SU-DHL-6 (cell line): Measurements from ENCODE around the gene SUPT7L.

Source experiments
- H2AFZ ChIP-seq: fragments of 200-600 bp; sonication (generic); 2 replicates; pipeline ENCODE4 v1.6.1; 2014; ENCODE audit warnings: low read depth, mild to moderate bottlenecking, moderate library complexity, mixed read lengths, antibody characterized with exemption, low read length; ENCODE audit not compliant: severe bottlenecking
- H3F3A ChIP-seq: fragments of 200-600 bp; shearing (Covaris generic); 2 replicates; pipeline ENCODE4 v1.6.0; 2016; ENCODE audit warnings: antibody characterized with exemption, mild to moderate bottlenecking; ENCODE audit not compliant: insufficient read depth
- H3K27ac ChIP-seq: fragments of 200-600 bp; sonication (generic); 2 replicates; pipeline ENCODE4 v1.5.1; 2016; ENCODE audit warnings: low read depth, mild to moderate bottlenecking, low read length, moderate library complexity, mixed read lengths
- H3K27me3 ChIP-seq: fragments of 200-600 bp; sonication (generic), shearing (Covaris generic); 2 replicates; pipeline ENCODE4 v1.6.0; 2014; ENCODE audit warnings: mild to moderate bottlenecking, low read length
- H3K36me3 ChIP-seq: fragments of 200-600 bp; sonication (generic); 2 replicates; pipeline ENCODE4 v1.6.1; 2014; ENCODE audit warnings: mild to moderate bottlenecking, low read length, mixed read lengths
- H3K4me2 ChIP-seq: fragments of 300-600, 200-600 bp; shearing (Covaris generic), sonication (generic); 2 replicates; pipeline ENCODE4 v1.6.0; 2014; ENCODE audit warnings: low read length, low read depth, mild to moderate bottlenecking; ENCODE audit not compliant: poor library complexity, severe bottlenecking
- H3K4me3 ChIP-seq: fragments of 200-600 bp; sonication (generic); 2 replicates; pipeline ENCODE4 v1.5.1; 2014; ENCODE audit warnings: antibody characterized with exemption, low read length, mild to moderate bottlenecking, mixed read lengths; ENCODE audit not compliant: insufficient read depth, poor library complexity, severe bottlenecking
- H3K79me2 ChIP-seq: fragments of 200-600 bp; sonication (generic); 2 replicates; pipeline ENCODE4 v1.6.1; 2014; ENCODE audit warnings: mild to moderate bottlenecking, low read length, moderate library complexity; ENCODE audit not compliant: insufficient read depth
- H3K9ac ChIP-seq: fragments of 200-600 bp; sonication (generic); 2 replicates; pipeline ENCODE4 v1.7.0; 2014; ENCODE audit warnings: mild to moderate bottlenecking, low read length
- H3K9me2 ChIP-seq: fragments of 200-600 bp; sonication (generic); replicated peaks from 2 replicates; pipeline ENCODE4 v1.6.1; 2014; ENCODE audit warnings: low read length; ENCODE audit not compliant: insufficient read depth
- H3K9me3 ChIP-seq: fragments of 200-600 bp; sonication (generic); 2 replicates; pipeline ENCODE4 v1.6.1; 2014; ENCODE audit warnings: low read length, mixed read lengths; ENCODE audit not compliant: insufficient read depth
- H4K20me1 ChIP-seq: fragments of 200-600 bp; sonication (generic); 2 replicates; pipeline ENCODE4 v1.6.1; 2014; ENCODE audit warnings: low read depth, mild to moderate bottlenecking, antibody characterized with exemption, low read length, moderate library complexity, mixed read lengths
- CTCF ChIP-seq: fragments of 200-600 bp; sonication (generic); IDR thresholded peaks from one replicate; pipeline ENCODE4 v1.5.1; 2017; ENCODE audit warnings: antibody characterized with exemption, mild to moderate bottlenecking, low read length, moderate library complexity; ENCODE audit not compliant: insufficient read depth, poor library complexity, severe bottlenecking
- EZH2phosphoT487 ChIP-seq: fragments of 200-600 bp; sonication (generic), shearing (Covaris generic); conservative IDR thresholded peaks from 2 replicates; pipeline ENCODE4 v1.6.1; 2018; ENCODE audit warnings: mild to moderate bottlenecking, antibody characterized with exemption, low read length, moderate library complexity, mixed read lengths

Gene SUPT7L

DNA sequence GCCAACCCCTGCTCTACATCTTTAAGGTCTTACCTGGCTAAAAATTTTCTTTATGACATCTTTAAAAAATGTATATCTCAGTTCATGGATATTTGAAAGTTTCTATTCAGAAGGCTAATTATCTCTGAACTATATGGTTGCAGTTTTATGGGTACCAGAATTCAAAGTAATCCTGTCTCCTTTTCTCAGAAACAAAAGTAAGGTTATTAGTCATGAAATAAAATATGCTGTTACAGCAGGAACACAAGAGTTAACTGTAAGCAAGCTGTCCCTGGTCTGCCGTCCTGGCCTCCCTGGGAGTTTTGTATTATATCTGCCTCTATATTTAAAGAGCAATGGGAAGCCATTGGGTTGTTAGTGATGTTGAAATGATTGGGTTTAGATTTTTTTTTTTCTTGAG, 34.2 kb upstream of the SUPT7L start:
- Histone ChIP-seq H3K9me2 (no peaks in the 10 kb centered on the region), H3K27ac (no peak overlapping the region)

DNA sequence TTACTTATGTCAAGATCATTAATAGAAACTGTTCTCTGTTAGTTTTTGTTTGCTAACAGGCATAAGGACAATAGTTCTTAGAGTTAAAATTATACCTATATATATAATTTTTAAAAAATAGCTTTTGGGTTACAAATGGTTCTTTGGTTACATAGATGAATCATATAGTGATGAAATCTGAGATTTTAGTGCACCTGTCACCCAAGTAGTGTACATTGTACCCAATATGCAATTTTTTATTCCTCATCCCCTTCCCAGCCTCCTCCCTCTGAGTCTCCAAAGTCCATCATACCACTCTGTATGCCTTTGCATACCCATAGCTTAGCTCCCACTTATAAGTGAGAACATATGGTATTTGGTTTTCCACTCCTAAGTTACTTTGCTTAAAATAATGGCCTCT, 26.6 kb upstream of the SUPT7L start:
- no peak overlapping the region for H3K27ac ChIP-seq

More for the DNA sequence above, 34.2 kb upstream of the SUPT7L start:
- H3K79me2 ChIP-seq, result no peaks in the 10 kb centered on the region
- no peak overlapping the region for H3K4me2 ChIP-seq
- no peak overlapping the region for H2AFZ ChIP-seq
- no peak overlapping the region for H3K4me3 ChIP-seq
- H3K27me3 ChIP-seq, result no peaks in the 10 kb centered on the region
- no peaks in the 10 kb centered on the region for H3K9me3 ChIP-seq
- TF ChIP-seq EZH2phosphoT487 (no peak), CTCF (no peak)
- 0 out of 2 replicates have a peak, but pooled peaks cover 4% of the 10 kb centered on the region for H3K36me3 ChIP-seq
- no peak overlapping the region for H3K9ac ChIP-seq
- no peaks in the 10 kb centered on the region for H3F3A ChIP-seq
- H4K20me1 ChIP-seq, result no peaks in the 10 kb centered on the region

DNA sequence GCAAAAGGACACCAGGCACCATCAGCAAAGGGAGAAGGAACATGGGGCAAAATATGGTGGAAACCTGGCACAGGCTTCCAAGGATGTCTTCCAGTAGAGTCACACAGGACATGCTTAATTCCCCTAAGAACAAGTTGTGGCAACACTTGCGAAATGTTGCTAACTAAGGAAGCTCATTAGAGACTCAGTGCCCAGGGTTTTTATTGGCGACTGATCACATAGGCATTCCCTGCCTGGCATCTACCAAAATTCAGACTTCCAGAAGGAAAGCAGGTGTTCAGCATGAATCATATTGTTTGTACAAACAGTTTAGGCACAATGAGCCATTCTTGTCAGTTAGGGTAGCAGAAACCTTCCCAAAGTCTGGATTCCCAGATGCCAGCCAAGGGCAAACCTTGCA, 26.0 kb upstream of the SUPT7L start:
- H3K9me3 ChIP-seq, result no peaks in the 10 kb centered on the region
- H3K4me3 ChIP-seq, result no peak overlapping the region
- no peaks in the 10 kb centered on the region for H3K79me2 ChIP-seq
- no peaks in the 10 kb centered on the region for H3K9me2 ChIP-seq
- no peak overlapping the region for H3K9ac ChIP-seq
- H2AFZ ChIP-seq, result no peak overlapping the region
- H3K27me3 ChIP-seq, result no peaks in the 10 kb centered on the region
- no peaks in the 10 kb centered on the region for H4K20me1 ChIP-seq
- H3K27ac ChIP-seq, result no peak overlapping the region
- H3F3A ChIP-seq, result peaks cover 4% of the 10 kb centered on the region; the same call in 1 of the 2 replicates
- no peak overlapping the region for H3K4me2 ChIP-seq
- TF ChIP-seq CTCF (no peak), EZH2phosphoT487 (no peak)
- peaks cover 15% of the 10 kb centered on the region; the same call in 1 of the 2 replicates for H3K36me3 ChIP-seq

More for the DNA sequence above, 26.6 kb upstream of the SUPT7L start:
- H3K9me3 ChIP-seq, result no peaks in the 10 kb centered on the region
- H2AFZ ChIP-seq, result no peak overlapping the region
- no peak overlapping the region for H3K4me2 ChIP-seq
- no peaks in the 10 kb centered on the region for H3K27me3 ChIP-seq
- H3K36me3 ChIP-seq, result peaks cover 13% of the 10 kb centered on the region; the same call in 1 of the 2 replicates
- H3K9me2 ChIP-seq, result no peaks in the 10 kb centered on the region
- no peak overlapping the region for H3K4me3 ChIP-seq
- TF ChIP-seq CTCF, result no peak
- no peak for TF ChIP-seq EZH2phosphoT487
- H4K20me1 ChIP-seq, result no peaks in the 10 kb centered on the region
- H3K79me2 ChIP-seq, result no peaks in the 10 kb centered on the region
- peaks cover 4% of the 10 kb centered on the region; the same call in 1 of the 2 replicates for H3F3A ChIP-seq
- no peak overlapping the region for H3K9ac ChIP-seq
